Measurements from ENCODE around the gene ZNF423.

DNA sequence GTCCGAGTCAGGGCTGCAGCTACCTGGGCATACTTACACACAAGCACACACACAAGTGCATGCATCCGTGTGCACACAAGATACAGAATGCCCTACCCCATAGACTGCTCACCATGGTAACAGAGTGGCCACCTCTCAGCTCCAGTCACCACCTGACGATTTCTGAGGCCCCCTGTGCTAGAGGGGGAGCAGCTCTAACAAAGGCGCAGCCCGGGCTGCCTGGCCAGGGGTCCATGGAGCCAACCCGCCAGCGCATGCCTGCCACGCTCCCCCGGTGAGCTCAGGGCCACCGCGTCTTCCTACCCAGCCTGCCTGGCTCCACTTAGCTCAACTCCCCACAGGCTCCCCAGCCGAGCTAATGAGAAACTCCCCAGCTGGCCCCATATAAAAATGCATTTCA lies 75.5 kb downstream of the ZNF423 start:
- TF ChIP-seq YY1 (IDR thresholded peaks at IDR 0.05; ENCODE audit: borderline replicate concordance in 1 of 3, control insufficient read depth in 1 of 3, extremely low read depth in 1 of 3, insufficient read depth in 3 of 3, insufficient read length in 1 of 3, insufficient replicate concordance in 2 of 3, low read depth in 1 of 3, low read length in 2 of 3), result no peak
- TF ChIP-seq NR3C1 (CRISPR knock-in tag; IDR thresholded peaks at IDR 0.05), result no peak
- no peak for TF ChIP-seq EP300 (IDR thresholded peaks at IDR 0.05; ENCODE audit: low read length)
- no peak for TF ChIP-seq ARNT (IDR thresholded peaks at IDR 0.05)
- TF ChIP-seq, protein P1, sequence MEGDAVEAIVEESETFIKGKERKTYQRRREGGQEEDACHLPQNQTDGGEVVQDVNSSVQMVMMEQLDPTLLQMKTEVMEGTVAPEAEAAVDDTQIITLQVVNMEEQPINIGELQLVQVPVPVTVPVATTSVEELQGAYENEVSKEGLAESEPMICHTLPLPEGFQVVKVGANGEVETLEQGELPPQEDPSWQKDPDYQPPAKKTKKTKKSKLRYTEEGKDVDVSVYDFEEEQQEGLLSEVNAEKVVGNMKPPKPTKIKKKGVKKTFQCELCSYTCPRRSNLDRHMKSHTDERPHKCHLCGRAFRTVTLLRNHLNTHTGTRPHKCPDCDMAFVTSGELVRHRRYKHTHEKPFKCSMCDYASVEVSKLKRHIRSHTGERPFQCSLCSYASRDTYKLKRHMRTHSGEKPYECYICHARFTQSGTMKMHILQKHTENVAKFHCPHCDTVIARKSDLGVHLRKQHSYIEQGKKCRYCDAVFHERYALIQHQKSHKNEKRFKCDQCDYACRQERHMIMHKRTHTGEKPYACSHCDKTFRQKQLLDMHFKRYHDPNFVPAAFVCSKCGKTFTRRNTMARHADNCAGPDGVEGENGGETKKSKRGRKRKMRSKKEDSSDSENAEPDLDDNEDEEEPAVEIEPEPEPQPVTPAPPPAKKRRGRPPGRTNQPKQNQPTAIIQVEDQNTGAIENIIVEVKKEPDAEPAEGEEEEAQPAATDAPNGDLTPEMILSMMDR (IDR thresholded peaks at IDR 0.05 in 2 of 3, conservative IDR thresholded peaks at IDR 0.05 in 1 of 3; ENCODE audit: insufficient read depth in 2 of 3, low read depth in 1 of 3, low read length in 3 of 3), result no peak
- no peak for TF ChIP-seq RFX5 (IDR thresholded peaks at IDR 0.05; ENCODE audit: low read depth, low read length)
- TF ChIP-seq SNRNP70 (optimal IDR thresholded peaks at IDR 0.05; ENCODE audit: low read depth, low read length), result no peak
